Gastroesophageal sphincter (tissue), 4 donors: Measurements from ENCODE around the gene MACROD2. TPM values are rescaled to one million over a fixed set of nuclear protein-coding genes. Genes with fewer than 3 reads are reported as not detected.

Source experiments
- ATAC-seq: fragments of 150-250 bp; one replicate; pipeline ENCODE4 v1.9.1; 2016; ENCODE audit warnings: mild to moderate bottlenecking, moderate library complexity
- H3K27ac ChIP-seq, 4 donors: fragments of 200-600 bp; sonication (generic) in 3 of 4; 1 replicate in 3 of 4; 2 replicates in 1 of 4; pipeline ENCODE4 v1.5.1; 2016 to 2019
- H3K27me3 ChIP-seq: fragments of 200-600 bp; sonication (generic); one replicate; pipeline ENCODE4 v1.5.1; 2019
- H3K36me3 ChIP-seq, 2 donors: fragments of 200-600 bp; sonication (generic); one replicate each; pipeline ENCODE4 v1.5.1; 2019; ENCODE audit warnings: control low read depth in 1 of 2
- H3K4me1 ChIP-seq, 3 donors: fragments of 200-600 bp; sonication (generic); 1 replicate in 2 of 3; 2 replicates in 1 of 3; pipeline ENCODE4 v1.5.1; 2016 to 2019; ENCODE audit warnings: control low read depth in 2 of 3
- H3K4me3 ChIP-seq, 2 donors: fragments of 200-600 bp; sonication (generic); one replicate each; pipeline ENCODE4 v1.5.1; 2019; ENCODE audit warnings: mild to moderate bottlenecking in 1 of 2, moderate library complexity in 1 of 2
- H3K9me3 ChIP-seq, 3 donors: fragments of 200-600 bp; sonication (generic); one replicate each; pipeline ENCODE4 v1.5.1; 2017 to 2019; ENCODE audit warnings: control low read depth in 2 of 3
- CTCF ChIP-seq, 4 experiments: fragments of 200-600 bp in 2 of 4; fragments of 450-650 bp in 2 of 4; sonication (generic) in 1 of 4; IDR thresholded peaks; one replicate each; pipeline ENCODE4 v1.5.1; 2017 to 2019; ENCODE audit warnings: antibody characterized with exemption in 4 of 4, mild to moderate bottlenecking in 2 of 4, moderate library complexity in 2 of 4
- EP300 ChIP-seq: sonication (generic); formaldehyde crosslinking; IDR thresholded peaks from one replicate; pipeline ENCODE4 v1.6.1; 2017; ENCODE audit warnings: antibody characterized with exemption, mild to moderate bottlenecking
- POLR2A ChIP-seq, 2 donors: fragments of 450-650 bp; IDR thresholded peaks; one replicate each; pipeline ENCODE4 v1.6.1; 2017; ENCODE audit warnings: antibody characterized with exemption in 2 of 2, mild to moderate bottlenecking in 2 of 2, moderate library complexity in 1 of 2
- POLR2AphosphoS5 ChIP-seq: sonication (generic); formaldehyde crosslinking; IDR thresholded peaks from one replicate; pipeline ENCODE4 v1.6.1; 2017; ENCODE audit warnings: antibody characterized with exemption
- WGBS, 2 donors: methylation state at CpG; one replicate each; pipeline ENCODE4 v1.1.5; 2018; ENCODE audit warnings: low coverage in 1 of 2; 5-methylcytosine and 5-hydroxymethylcytosine counted together
- total RNA-seq, 4 donors: library from RNA; depleted of rRNA; stranded (reverse); fragments of >200 nt; gene quantifications; one replicate each; pipeline ENCODE4 v1.1.0, GENCODE V29; 2016

Gene MACROD2
- total RNA-seq, 4 donors from 2014 or later, result 4.0 to 12.1 (median 7.4) TPM

- WGBS, 2 donors, result 100% methylated on average over 1 of the region's 1 CpG
- no peak overlapping the region for H3K27ac ChIP-seq
- no peaks in the 10 kb centered on the region for H3K36me3 ChIP-seq
- ATAC-seq, result no peak
- no peaks in the 10 kb centered on the region for H3K9me3 ChIP-seq
- TF ChIP-seq EP300 (no peak), CTCF (IDR thresholded peaks at IDR 0.05) (no peak), POLR2AphosphoS5 (no peak), POLR2A (IDR thresholded peaks at IDR 0.05) (no peak)
- no peaks in the 10 kb centered on the region for H3K27me3 ChIP-seq
- no peak overlapping the region for H3K4me3 ChIP-seq
- no peaks in the 10 kb centered on the region for H3K4me1 ChIP-seq
Measured at GRCh38 chr20:14751191-14751590, 755.9 kb downstream of the MACROD2 start.

GRCh38 chr20:14757728-14758127, 762.4 kb downstream of the MACROD2 start:
- Histone ChIP-seq H3K9me3 (no peaks in the 10 kb centered on the region), H3K4me1 (no peaks in the 10 kb centered on the region), H3K36me3 (no peaks in the 10 kb centered on the region), H3K27me3 (no peaks in the 10 kb centered on the region), H3K4me3 (no peak overlapping the region), H3K27ac (no peak overlapping the region)
- no peak for ATAC-seq
- 92 to 95% methylated on average over 5 to 6 of the region's 12 CpGs for WGBS, 2 donors
- TF ChIP-seq POLR2A (IDR thresholded peaks at IDR 0.05) (no peak), EP300 (no peak), POLR2AphosphoS5 (no peak), CTCF (IDR thresholded peaks at IDR 0.05) (no peak)

GRCh38 chr20:14758356-14758755, 763.0 kb downstream of the MACROD2 start:
- H3K36me3 ChIP-seq, result no peaks in the 10 kb centered on the region
- no peak overlapping the region for H3K4me3 ChIP-seq
- 52 to 72% methylated on average over 2 of the region's 2 CpGs for WGBS, 2 donors
- H3K4me1 ChIP-seq, result no peaks in the 10 kb centered on the region
- H3K27me3 ChIP-seq, result no peaks in the 10 kb centered on the region
- H3K27ac ChIP-seq, result no peak overlapping the region
- no peak for ATAC-seq
- no peak for TF ChIP-seq POLR2AphosphoS5
- TF ChIP-seq CTCF (IDR thresholded peaks at IDR 0.05), result no peak
- H3K9me3 ChIP-seq, result no peaks in the 10 kb centered on the region

- no peak for ATAC-seq
- no peaks in the 10 kb centered on the region for H3K27me3 ChIP-seq
- H3K4me1 ChIP-seq, result no peaks in the 10 kb centered on the region
- TF ChIP-seq POLR2A (IDR thresholded peaks at IDR 0.05), result no peak
- no peak overlapping the region for H3K27ac ChIP-seq
- H3K9me3 ChIP-seq, result no peaks in the 10 kb centered on the region
- H3K36me3 ChIP-seq, result no peaks in the 10 kb centered on the region
- 66 to 83% methylated on average over 1 to 4 of the region's 4 CpGs for WGBS, 2 donors
- no peak overlapping the region for H3K4me3 ChIP-seq
Measured at GRCh38 chr20:14759979-14760378, 764.7 kb downstream of the MACROD2 start.

- Histone ChIP-seq H3K36me3 (no peaks in the 10 kb centered on the region), H3K4me3 (no peak overlapping the region), H3K4me1 (no peaks in the 10 kb centered on the region), H3K27me3 (no peaks in the 10 kb centered on the region), H3K9me3 (no peaks in the 10 kb centered on the region), H3K27ac (no peak overlapping the region)
- WGBS, 2 donors, result 81 to 90% methylated on average over 2 to 5 of the region's 5 CpGs
- no peak for ATAC-seq
- TF ChIP-seq POLR2AphosphoS5 (no peak), EP300 (no peak), CTCF (IDR thresholded peaks at IDR 0.05) (no peak), POLR2A (IDR thresholded peaks at IDR 0.05) (no peak)
Measured at GRCh38 chr20:14761903-14762302, 766.6 kb downstream of the MACROD2 start.
